Ramos (cell line): ENCODE measurements around the gene TOGARAM2.

Source experiments
- in situ Hi-C: fragments of 300-500 bp; cut with MboI; formaldehyde crosslinking; loops from one replicate; pipeline ENCODE4 v1.14.3; 2022; ENCODE audit warnings: low sequenced_read_pairs; ENCODE audit not compliant: unreplicated experiment

TOGARAM2 gene

GRCh38 chr2:29046321-29046720 lies 65.2 kb downstream of the TOGARAM2 start:
- in situ Hi-C loops, result no loop called here

GRCh38 chr2:29047083-29047845 lies 66.2 kb downstream of the TOGARAM2 start:
- in situ Hi-C loops, result no loop called here

- in situ Hi-C loops, result no loop called here
Observed at GRCh38 chr2:29050591-29050990, 69.5 kb downstream of the TOGARAM2 start.

- in situ Hi-C loops, result no loop called here
Observed at GRCh38 chr2:29051730-29052129, 70.6 kb downstream of the TOGARAM2 start.

GRCh38 chr2:29052807-29053206 lies 71.7 kb downstream of the TOGARAM2 start:
- in situ Hi-C loops, result no loop called here

- in situ Hi-C loops, result no loop called here
Observed at GRCh38 chr2:29053223-29053622, 72.1 kb downstream of the TOGARAM2 start.

GRCh38 chr2:29053670-29054400 lies 72.7 kb downstream of the TOGARAM2 start:
- in situ Hi-C loops, result no loop called here

- in situ Hi-C loops, result no loop called here
Observed at GRCh38 chr2:29054430-29054829, 73.3 kb downstream of the TOGARAM2 start.

GRCh38 chr2:29055601-29056000 lies 74.5 kb downstream of the TOGARAM2 start:
- in situ Hi-C loops, result no loop called here

- in situ Hi-C loops, result no loop called here
Observed at GRCh38 chr2:29056452-29056851, 75.4 kb downstream of the TOGARAM2 start.

GRCh38 chr2:29057006-29057405 lies 75.9 kb downstream of the TOGARAM2 start:
- in situ Hi-C loops, result no loop called here

GRCh38 chr2:29059624-29060023 lies 78.5 kb downstream of the TOGARAM2 start:
- in situ Hi-C loops, result no loop called here

- in situ Hi-C loops, result no loop called here
Observed at GRCh38 chr2:29060441-29060840, 79.3 kb downstream of the TOGARAM2 start.

- in situ Hi-C loops, result no loop called here
Observed at GRCh38 chr2:29061176-29061575, 80.1 kb downstream of the TOGARAM2 start.

GRCh38 chr2:29061616-29062015 lies 80.5 kb downstream of the TOGARAM2 start:
- in situ Hi-C loops, result no loop called here

GRCh38 chr2:29062371-29062770 lies 81.3 kb downstream of the TOGARAM2 start:
- in situ Hi-C loops, result no loop called here

- in situ Hi-C loops, result no loop called here
Observed at GRCh38 chr2:29063056-29063455, 82.0 kb downstream of the TOGARAM2 start.

GRCh38 chr2:29063646-29064345 lies 82.7 kb downstream of the TOGARAM2 start:
- in situ Hi-C loops, result no loop called here

GRCh38 chr2:29064346-29064715 lies 83.2 kb downstream of the TOGARAM2 start:
- in situ Hi-C loops, result no loop called here

GRCh38 chr2:29064746-29065067 lies 83.6 kb downstream of the TOGARAM2 start:
- in situ Hi-C loops, result no loop called here

- in situ Hi-C loops, result no loop called here
Observed at GRCh38 chr2:29065068-29065811, 84.1 kb downstream of the TOGARAM2 start.
